Activated CD4-positive, alpha-beta T cell treated with anti-CD3 and anti-CD28 coated beads for 36 hours (primary cell): ENCODE measurements around the gene TNFRSF1A. TPM values are rescaled to one million over a fixed set of nuclear protein-coding genes. Genes with fewer than 3 reads are reported as not detected.

ENCODE experiments used
- ATAC-seq: fragments of 200-7000 bp; cut with Tn5 transposase; one replicate; pipeline ENCODE4 v1.10.0; 2021; ENCODE audit warnings: mild to moderate bottlenecking, moderate library complexity
- CTCF ChIA-PET: fragments of 350-600 bp; sonication (Branson Sonifier 250); formaldehyde crosslinking; loops from one replicate; lab custom pipeline; 2021; ENCODE audit warnings: antibody characterized with exemption; lab: Charles Lee
- POLR2A ChIA-PET: fragments of 350-600 bp; sonication (Branson Sonifier 250); formaldehyde crosslinking; loops from one replicate; lab custom pipeline; 2021; ENCODE audit warnings: antibody characterized with exemption, inconsistent platforms; lab: Charles Lee
- DNase-seq: peaks from one replicate; pipeline ENCODE4 v3.0.0-alpha.2; 2020
- H3K27ac Mint-ChIP-seq: one replicate; pipeline ENCODE4 v1.8.0; 2021; ENCODE audit warnings: mixed read lengths
- H3K27me3 Mint-ChIP-seq: one replicate; pipeline ENCODE4 v1.8.0; 2021; ENCODE audit warnings: mixed read lengths
- H3K36me3 Mint-ChIP-seq: one replicate; pipeline ENCODE4 v1.8.0; 2021; ENCODE audit warnings: low read depth, mixed read lengths
- H3K4me1 Mint-ChIP-seq: one replicate; pipeline ENCODE4 v1.8.0; 2021; ENCODE audit warnings: mixed read lengths
- H3K4me3 Mint-ChIP-seq: one replicate; pipeline ENCODE4 v1.8.0; 2021; ENCODE audit warnings: mild to moderate bottlenecking, moderate library complexity, mixed read lengths
- H3K9me3 Mint-ChIP-seq: one replicate; pipeline ENCODE4 v1.8.0; 2021; ENCODE audit warnings: low read depth, mixed read lengths
- intact Hi-C, 2 experiments: fragments of 100-400 bp; cut with DNase I in 1 of 2; cut with micrococcal nuclease in 1 of 2; formaldehyde crosslinking; loops; one replicate each; pipeline versions ENCODE4 v1.14.2 to v1.15.1; 2022 to 2024; cut with DNase I, micrococcal nuclease
- total RNA-seq, 2 experiments: library from RNA; stranded (reverse); gene quantifications; one replicate each; pipeline ENCODE4 v1.2.3, GENCODE V29; 2021

TNFRSF1A gene
- total RNA-seq, 2 experiments from 2014 or later, result 42.1 to 58.7 TPM

GRCh38 chr12:6380141-6381121 lies 38.6 kb upstream of the TNFRSF1A start:
- H3K27me3 Mint-ChIP-seq, result peaks cover 15% of the 10 kb centered on the region
- H3K27ac Mint-ChIP-seq, result no peak overlapping the region
- ChIA-PET CTCF (interaction anchor here (0.6 to 1.5 kb wide), 5 partner anchors 13 to 130 kb away, joined by 3 to 4 read pairs (median 3); no protein-coding TSS in a partner anchor), POLR2A (no interaction called here)
- H3K9me3 Mint-ChIP-seq, result no peaks in the 10 kb centered on the region
- ATAC-seq (no peak), DNase-seq (no peak)
- intact Hi-C loops, result no loop called here
- H3K36me3 Mint-ChIP-seq, result no peaks in the 10 kb centered on the region
- H3K4me3 Mint-ChIP-seq, result no peak overlapping the region
- H3K4me1 Mint-ChIP-seq, result peaks cover 15% of the 10 kb centered on the region

GRCh38 chr12:6378709-6379472 lies 37.0 kb upstream of the TNFRSF1A start:
- ChIA-PET CTCF (interaction anchor here (0.5 to 1.6 kb wide), 4 partner anchors 11 to 100 kb away, joined by 3 to 5 read pairs (median 4); no protein-coding TSS in a partner anchor), POLR2A (interaction anchor here (0.6 to 0.7 kb wide), 2 partner anchors 14 to 1492 kb away, joined by 3 to 8 read pairs; no protein-coding TSS in a partner anchor)
- peaks cover 15% of the 10 kb centered on the region for H3K4me1 Mint-ChIP-seq
- ATAC-seq (no peak), DNase-seq (no peak)
- no peaks in the 10 kb centered on the region for H3K9me3 Mint-ChIP-seq
- H3K27me3 Mint-ChIP-seq, result peaks cover 12% of the 10 kb centered on the region
- no peaks in the 10 kb centered on the region for H3K36me3 Mint-ChIP-seq
- H3K4me3 Mint-ChIP-seq, result no peak overlapping the region
- intact Hi-C loops, result no loop called here
- no peak overlapping the region for H3K27ac Mint-ChIP-seq

- POLR2A ChIA-PET, result interaction anchor here (1.0 kb wide), 1 partner anchor 135 kb away, joined by 4 read pairs; no protein-coding TSS in a partner anchor
- Mint-ChIP-seq H3K9me3 (no peaks in the 10 kb centered on the region), H3K4me3 (no peak overlapping the region), H3K4me1 (peaks cover 20% of the 10 kb centered on the region), H3K36me3 (no peaks in the 10 kb centered on the region), H3K27me3 (peaks cover 7% of the 10 kb centered on the region), H3K27ac (no peak overlapping the region)
- DNase-seq (no peak), ATAC-seq (no peak)
- intact Hi-C loops, result no loop called here
- CTCF ChIA-PET, result interaction anchor here (0.7 to 1.3 kb wide), 3 partner anchors 14 to 332 kb away, joined by 3 to 5 read pairs (median 4); no protein-coding TSS in a partner anchor
Observed at GRCh38 chr12:6377667-6377994, 35.8 kb upstream of the TNFRSF1A start.

GRCh38 chr12:6376870-6377666 lies 35.2 kb upstream of the TNFRSF1A start:
- POLR2A ChIA-PET, result interaction anchor here (0.6 to 1.0 kb wide), 2 partner anchors 135 to 181 kb away, joined by 4 read pairs; no protein-coding TSS in a partner anchor
- H3K4me1 Mint-ChIP-seq, result peaks cover 25% of the 10 kb centered on the region
- peaks cover 7% of the 10 kb centered on the region for H3K27me3 Mint-ChIP-seq
- peak overlapping the region; percentile 15 for H3K4me3 Mint-ChIP-seq
- H3K9me3 Mint-ChIP-seq, result no peaks in the 10 kb centered on the region
- H3K27ac Mint-ChIP-seq, result peak overlapping the region; percentile 75
- CTCF ChIA-PET, result interaction anchor here (0.7 to 1.3 kb wide), 3 partner anchors 14 to 332 kb away, joined by 3 to 5 read pairs (median 4); no protein-coding TSS in a partner anchor
- no peaks in the 10 kb centered on the region for H3K36me3 Mint-ChIP-seq
- ATAC-seq (no peak), DNase-seq (no peak)
- intact Hi-C loops, result no loop called here

GRCh38 chr12:6376079-6376869 lies 34.4 kb upstream of the TNFRSF1A start:
- Mint-ChIP-seq H3K27ac (peak overlapping the region; percentile 75), H3K36me3 (no peaks in the 10 kb centered on the region), H3K27me3 (peaks cover 4% of the 10 kb centered on the region), H3K9me3 (no peaks in the 10 kb centered on the region), H3K4me3 (no peak overlapping the region), H3K4me1 (peaks cover 26% of the 10 kb centered on the region)
- ChIA-PET POLR2A (interaction anchor here (0.6 kb wide), 2 partner anchors 182 to 483 kb away, joined by 4 to 10 read pairs; no protein-coding TSS in a partner anchor), CTCF (no interaction called here)
- DNase-seq (peak; percentile 34), ATAC-seq (peak; percentile 38)
- intact Hi-C loops, result no loop called here

GRCh38 chr12:6375269-6376078 lies 33.6 kb upstream of the TNFRSF1A start, which contains the start of gene SCNN1A:
Gene SCNN1A, minus strand, starts transcription at chr12:6375563. Its CDS starts 780 bp downstream, at chr12:6374783.
- peak within 1 kb of the TSS; percentile 75 for H3K27ac Mint-ChIP-seq
- H3K4me3 Mint-ChIP-seq, result no peak within 1 kb of the TSS
- no peaks in the 10 kb centered on the region for H3K27me3 Mint-ChIP-seq
- CTCF ChIA-PET, result interaction anchor here (0.6 to 1.2 kb wide), 3 partner anchors 10 to 51 kb away, joined by 3 to 4 read pairs (median 3); no protein-coding TSS in a partner anchor
- no peaks in the 10 kb centered on the region for H3K9me3 Mint-ChIP-seq
- DNase-seq, result no peak
- POLR2A ChIA-PET, result interaction anchor here (0.6 kb wide), 1 partner anchor 483 kb away, joined by 10 read pairs; no protein-coding TSS in a partner anchor
- no peak for ATAC-seq
- H3K36me3 Mint-ChIP-seq, result no peaks in the 10 kb centered on the region
- intact Hi-C loops, result no loop called here
- H3K4me1 Mint-ChIP-seq, result peaks cover 31% of the 10 kb centered on the region

GRCh38 chr12:6374786-6375160 lies 32.9 kb upstream of the TNFRSF1A start:
- ChIA-PET CTCF (interaction anchor here (0.6 to 1.2 kb wide), 5 partner anchors 9 to 1227 kb away, joined by 3 to 4 read pairs (median 3); no protein-coding TSS in a partner anchor), POLR2A (no interaction called here)
- intact Hi-C loops, result loop anchor here in 1 of 2 experiments (5.0 kb wide), 1 partner anchor 37 kb away; no protein-coding TSS in a partner anchor
- ATAC-seq (no peak), DNase-seq (no peak)
- Mint-ChIP-seq H3K27me3 (no peaks in the 10 kb centered on the region), H3K27ac (no peak overlapping the region), H3K4me1 (peaks cover 31% of the 10 kb centered on the region), H3K9me3 (no peaks in the 10 kb centered on the region), H3K36me3 (no peaks in the 10 kb centered on the region), H3K4me3 (no peak overlapping the region)

- no peak overlapping the region for H3K4me3 Mint-ChIP-seq
- ATAC-seq (no peak), DNase-seq (no peak)
- no peak overlapping the region for H3K27ac Mint-ChIP-seq
- ChIA-PET CTCF (interaction anchor here (0.6 to 1.2 kb wide), 7 partner anchors 8 to 1227 kb away, joined by 3 to 4 read pairs (median 3); partner anchors contain the start of gene TNFRSF1A), POLR2A (no interaction called here)
- intact Hi-C loops, result loop anchor here in 1 of 2 experiments (5.0 kb wide), 1 partner anchor 37 kb away; no protein-coding TSS in a partner anchor
- no peaks in the 10 kb centered on the region for H3K9me3 Mint-ChIP-seq
- peaks cover 31% of the 10 kb centered on the region for H3K4me1 Mint-ChIP-seq
- H3K36me3 Mint-ChIP-seq, result no peaks in the 10 kb centered on the region
- H3K27me3 Mint-ChIP-seq, result no peaks in the 10 kb centered on the region
Observed at GRCh38 chr12:6374028-6374785, 32.3 kb upstream of the TNFRSF1A start.
